AG04450 (cell line): ENCODE results near the gene POR. TPM values are rescaled to one million over a fixed set of nuclear protein-coding genes. Genes with fewer than 3 reads are reported as not detected.
A peak's percentile ranks its signal among the peaks of the same experiment; 100 is the strongest.

Experiments
- CTCF ChIA-PET: fragments of 300-600, 350-600 bp; formaldehyde crosslinking; extraction: SDS; loops from one replicate; lab custom pipeline; 2022; ENCODE audit warnings: antibody characterized with exemption, inconsistent platforms; lab: Charles Lee
- POLR2A ChIA-PET: fragments of 350-600 bp; formaldehyde crosslinking; extraction: SDS; loops from one replicate; lab custom pipeline; 2021; ENCODE audit warnings: antibody characterized with exemption, inconsistent platforms; lab: Yijun Ruan, JAX
- DNase-seq: peaks from one replicate; pipeline ENCODE4 v3.0.0-alpha.2; 2011; ENCODE audit warnings: low read depth, low spot score
- H3K27ac ChIP-seq: one replicate; pipeline ENCODE4 v1.5.1; 2012; ENCODE audit warnings: low read depth, low read length, control low read depth
- H3K27me3 ChIP-seq: one replicate; pipeline ENCODE4 v1.6.0; 2012; ENCODE audit warnings: low read length; ENCODE audit not compliant: control insufficient read depth, insufficient read depth
- H3K4me3 ChIP-seq: 2 replicates; pipeline ENCODE4 v1.5.1; 2011; ENCODE audit warnings: mild to moderate bottlenecking, low read depth, low read length, control low read depth
- H3K9me3 ChIP-seq: 2 replicates; pipeline ENCODE4 v1.5.1; 2012; ENCODE audit warnings: low read length; ENCODE audit not compliant: control insufficient read depth, insufficient read depth
- polyA plus RNA-seq: library from polyadenylated mRNA; depleted of rRNA; stranded (reverse); fragments of >200 nt; gene quantifications from 2 replicates; pipeline ENCODE4 v1.2.3, GENCODE V29; 2011
- TF ChIP-seq, protein P1 (sequence below): IDR thresholded peaks from 2 replicates; pipeline ENCODE4 v1.5.1; 2011; ENCODE audit warnings: low read depth, low read length, control low read depth, inconsistent platforms

Gene POR
- polyA plus RNA-seq, 1 experiment = 39.0 TPM

- no peak for DNase-seq
- Histone ChIP-seq H3K27me3 (no peaks in the 10 kb centered on the region), H3K4me3 (no peak overlapping the region), H3K27ac (no peak overlapping the region), H3K9me3 (peaks cover 4% of the 10 kb centered on the region; the same call in 1 of the 2 replicates)
- POLR2A ChIA-PET = interaction anchor here (0.6 to 2.4 kb wide), 3 partner anchors 9 to 25 kb away, joined by 3 to 11 read pairs (median 4); no protein-coding TSS in a partner anchor
- TF ChIP-seq, protein P1, sequence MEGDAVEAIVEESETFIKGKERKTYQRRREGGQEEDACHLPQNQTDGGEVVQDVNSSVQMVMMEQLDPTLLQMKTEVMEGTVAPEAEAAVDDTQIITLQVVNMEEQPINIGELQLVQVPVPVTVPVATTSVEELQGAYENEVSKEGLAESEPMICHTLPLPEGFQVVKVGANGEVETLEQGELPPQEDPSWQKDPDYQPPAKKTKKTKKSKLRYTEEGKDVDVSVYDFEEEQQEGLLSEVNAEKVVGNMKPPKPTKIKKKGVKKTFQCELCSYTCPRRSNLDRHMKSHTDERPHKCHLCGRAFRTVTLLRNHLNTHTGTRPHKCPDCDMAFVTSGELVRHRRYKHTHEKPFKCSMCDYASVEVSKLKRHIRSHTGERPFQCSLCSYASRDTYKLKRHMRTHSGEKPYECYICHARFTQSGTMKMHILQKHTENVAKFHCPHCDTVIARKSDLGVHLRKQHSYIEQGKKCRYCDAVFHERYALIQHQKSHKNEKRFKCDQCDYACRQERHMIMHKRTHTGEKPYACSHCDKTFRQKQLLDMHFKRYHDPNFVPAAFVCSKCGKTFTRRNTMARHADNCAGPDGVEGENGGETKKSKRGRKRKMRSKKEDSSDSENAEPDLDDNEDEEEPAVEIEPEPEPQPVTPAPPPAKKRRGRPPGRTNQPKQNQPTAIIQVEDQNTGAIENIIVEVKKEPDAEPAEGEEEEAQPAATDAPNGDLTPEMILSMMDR = no peak
- CTCF ChIA-PET = interaction anchor here (1.0 kb wide), 1 partner anchor 106 kb away, joined by 3 read pairs; no protein-coding TSS in a partner anchor
Measured at GRCh38 chr7:75913437-75913836, 1.5 kb upstream of the POR start.

GRCh38 chr7:75914169-75914654 lies 743 bp upstream of the POR start:
- no peak for DNase-seq
- ChIA-PET CTCF (interaction anchor here (1.0 kb wide), 1 partner anchor 106 kb away, joined by 3 read pairs; no protein-coding TSS in a partner anchor), POLR2A (interaction anchor here (0.6 to 2.4 kb wide), 9 partner anchors 10 to 119 kb away, joined by 3 to 12 read pairs (median 3); no protein-coding TSS in a partner anchor)
- Histone ChIP-seq H3K9me3 (peaks cover 4% of the 10 kb centered on the region; the same call in 1 of the 2 replicates), H3K27me3 (no peaks in the 10 kb centered on the region), H3K27ac (peak overlapping the region; percentile 68), H3K4me3 (peak overlapping the region; percentile 85)
- TF ChIP-seq, protein P1 = no peak

- ChIA-PET CTCF (interaction anchor here (0.6 to 0.8 kb wide), 2 partner anchors 10 to 105 kb away, joined by 4 to 5 read pairs; no protein-coding TSS in a partner anchor), POLR2A (interaction anchor here (0.6 to 2.4 kb wide), 11 partner anchors 9 to 159 kb away, joined by 3 to 15 read pairs (median 5); partner anchors contain the start of genes MDH2 and STYXL1)
- peak overlapping the region; percentile 21 for H3K27ac ChIP-seq
- DNase-seq = no peak
- TF ChIP-seq, protein P1 = peak; percentile 11; the same call in 1 of the 2 replicates
- peaks cover 4% of the 10 kb centered on the region; the same call in 1 of the 2 replicates for H3K9me3 ChIP-seq
- peak overlapping the region; percentile 87 for H3K4me3 ChIP-seq
- H3K27me3 ChIP-seq = no peaks in the 10 kb centered on the region
Measured at GRCh38 chr7:75915416-75916156, 631 bp downstream of the POR start.

- Histone ChIP-seq H3K9me3 (peaks cover 4% of the 10 kb centered on the region; the same call in 1 of the 2 replicates), H3K27me3 (no peaks in the 10 kb centered on the region), H3K4me3 (peak overlapping the region; percentile 87), H3K27ac (no peak overlapping the region)
- TF ChIP-seq, protein P1 = no peak
- POLR2A ChIA-PET = interaction anchor here (0.6 to 1.3 kb wide), 6 partner anchors 35 to 232 kb away, joined by 3 to 6 read pairs (median 4); partner anchors contain the start of genes MDH2 and STYXL1
- CTCF ChIA-PET = interaction anchor here (0.6 to 0.8 kb wide), 2 partner anchors 9 to 104 kb away, joined by 4 to 5 read pairs; no protein-coding TSS in a partner anchor
- DNase-seq = no peak
Measured at GRCh38 chr7:75916259-75916658, 1.3 kb downstream of the POR start.
